A673 (cell line): ENCODE data around the gene PLB1.

Experiments
- CTCF ChIP-seq: fragments of 300-800, 200-600 bp; sonication (generic); conservative IDR thresholded peaks from 2 replicates; pipeline ENCODE4 v1.5.1; 2017; ENCODE audit warnings: low read depth, mild to moderate bottlenecking, antibody characterized with exemption, low read length, moderate library complexity, mixed read lengths
- EZH2 ChIP-seq: fragments of 200-600 bp; sonication (generic); IDR thresholded peaks from 2 replicates; pipeline ENCODE4 v1.6.1; 2017; ENCODE audit warnings: borderline replicate concordance, low read depth, mild to moderate bottlenecking, mixed read lengths, antibody characterized with exemption, low read length; ENCODE audit not compliant: poor library complexity, severe bottlenecking

GRCh38 chr2:28624793-28625701 lies 129.2 kb downstream of the PLB1 start:
- no peak for TF ChIP-seq EZH2
- TF ChIP-seq CTCF: no peak
